ENCODE data around the gene SLCO2B1. TPM values are rescaled to one million over a fixed set of nuclear protein-coding genes. Genes with fewer than 3 reads are reported as not detected.

Gene SLCO2B1
- total RNA-seq, 1 donor from 2014 or later: not detected

DNA sequence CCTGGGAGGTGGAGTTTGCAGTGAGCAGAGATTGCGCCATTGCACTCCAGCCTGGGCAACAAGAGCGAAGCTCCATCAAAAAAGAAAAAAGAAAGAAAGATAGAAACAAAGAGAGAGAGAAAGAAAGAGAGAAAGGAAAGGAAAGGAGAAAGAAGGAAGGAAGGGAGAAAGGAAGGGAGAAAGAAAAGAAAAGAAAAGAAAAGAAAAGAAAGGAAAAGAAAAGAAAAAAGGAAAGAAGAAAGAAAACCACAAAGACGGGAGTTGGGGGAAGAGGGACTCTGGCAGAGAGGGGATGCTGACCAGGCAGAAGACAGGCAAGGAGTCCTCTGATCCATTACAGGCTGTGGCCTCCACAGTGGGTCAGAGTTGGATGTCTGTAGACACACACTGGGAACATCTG, 18.8 kb upstream of the SLCO2B1 start:
- Mint-ChIP-seq H3K4me3 (no peak overlapping the region), H3K27me3 (ENCODE audit: low read depth) (peaks cover 8% of the 10 kb centered on the region), H3K36me3 (ENCODE audit: low read depth) (no peaks in the 10 kb centered on the region), H3K27ac (ENCODE audit: unreplicated experiment) (peak overlapping the region; percentile 47), H3K9me3 (peaks cover 7% of the 10 kb centered on the region), H3K4me1 (peaks cover 8% of the 10 kb centered on the region)
- TF ChIP-seq, protein P1, sequence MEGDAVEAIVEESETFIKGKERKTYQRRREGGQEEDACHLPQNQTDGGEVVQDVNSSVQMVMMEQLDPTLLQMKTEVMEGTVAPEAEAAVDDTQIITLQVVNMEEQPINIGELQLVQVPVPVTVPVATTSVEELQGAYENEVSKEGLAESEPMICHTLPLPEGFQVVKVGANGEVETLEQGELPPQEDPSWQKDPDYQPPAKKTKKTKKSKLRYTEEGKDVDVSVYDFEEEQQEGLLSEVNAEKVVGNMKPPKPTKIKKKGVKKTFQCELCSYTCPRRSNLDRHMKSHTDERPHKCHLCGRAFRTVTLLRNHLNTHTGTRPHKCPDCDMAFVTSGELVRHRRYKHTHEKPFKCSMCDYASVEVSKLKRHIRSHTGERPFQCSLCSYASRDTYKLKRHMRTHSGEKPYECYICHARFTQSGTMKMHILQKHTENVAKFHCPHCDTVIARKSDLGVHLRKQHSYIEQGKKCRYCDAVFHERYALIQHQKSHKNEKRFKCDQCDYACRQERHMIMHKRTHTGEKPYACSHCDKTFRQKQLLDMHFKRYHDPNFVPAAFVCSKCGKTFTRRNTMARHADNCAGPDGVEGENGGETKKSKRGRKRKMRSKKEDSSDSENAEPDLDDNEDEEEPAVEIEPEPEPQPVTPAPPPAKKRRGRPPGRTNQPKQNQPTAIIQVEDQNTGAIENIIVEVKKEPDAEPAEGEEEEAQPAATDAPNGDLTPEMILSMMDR (conservative IDR thresholded peaks at IDR 0.05): no peak
- DNase-seq (ENCODE audit: low read depth, low spot score): no peak

DNA sequence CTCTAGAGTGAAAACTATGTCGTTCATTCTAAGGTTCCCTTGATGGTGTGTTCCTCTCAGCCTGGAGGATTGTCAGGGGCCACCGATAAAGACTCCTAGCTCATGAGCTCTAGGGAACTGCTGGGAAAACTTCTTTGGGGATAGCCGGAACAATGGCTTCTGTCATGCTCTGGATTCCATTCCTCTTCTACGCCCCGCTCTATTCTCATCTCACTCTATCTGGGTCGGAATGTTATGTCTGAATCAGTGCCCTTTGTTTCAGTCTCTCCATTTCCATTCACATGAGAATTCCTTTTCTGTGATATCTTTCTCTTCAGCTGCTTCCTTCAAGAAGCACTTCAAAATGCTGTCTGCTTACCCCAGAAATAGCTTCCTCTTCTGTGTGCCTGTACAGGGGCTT, 16.9 kb upstream of the SLCO2B1 start:
- H3K27ac Mint-ChIP-seq (ENCODE audit: unreplicated experiment): peak overlapping the region; percentile 68
- H3K27me3 Mint-ChIP-seq (ENCODE audit: low read depth): peaks cover 4% of the 10 kb centered on the region
- DNase-seq (ENCODE audit: low read depth, low spot score): no peak
- peaks cover 7% of the 10 kb centered on the region for H3K9me3 Mint-ChIP-seq
- H3K4me1 Mint-ChIP-seq: peaks cover 8% of the 10 kb centered on the region
- TF ChIP-seq, protein P1 (conservative IDR thresholded peaks at IDR 0.05): no peak
- H3K4me3 Mint-ChIP-seq: no peak overlapping the region
- no peaks in the 10 kb centered on the region for H3K36me3 Mint-ChIP-seq (ENCODE audit: low read depth)

DNA sequence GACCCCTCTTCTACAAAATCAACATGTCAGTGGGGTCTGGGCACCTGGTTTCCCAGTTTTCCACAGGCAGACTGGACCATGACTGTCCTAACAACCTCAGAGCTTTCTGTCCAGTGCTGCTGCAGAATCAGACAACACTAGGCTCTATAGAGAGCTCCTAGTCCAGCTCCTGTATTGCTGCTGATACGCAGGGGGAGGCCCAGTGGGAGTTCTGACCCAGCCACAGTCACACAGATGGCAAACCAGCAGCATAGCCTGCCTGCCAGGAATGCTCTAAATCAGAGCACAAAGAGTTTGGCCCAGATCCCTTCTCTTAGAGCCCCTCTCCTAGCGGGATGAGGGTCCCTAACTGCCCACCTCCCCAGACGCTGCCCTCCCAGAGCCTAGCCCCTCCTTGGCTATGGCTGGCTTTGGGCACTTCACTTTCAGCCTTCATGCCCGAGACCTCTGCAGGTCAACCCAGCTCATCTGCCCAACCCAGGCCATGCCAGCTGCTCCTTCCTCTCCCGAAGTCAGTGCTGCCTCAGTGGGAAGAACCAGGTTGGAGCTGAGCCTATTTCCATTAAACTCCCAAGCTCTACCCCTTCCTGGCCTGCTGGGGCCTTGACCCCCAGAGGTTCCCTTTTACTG, 15.8 kb upstream of the SLCO2B1 start:
- no peak overlapping the region for H3K27ac Mint-ChIP-seq (ENCODE audit: unreplicated experiment)
- TF ChIP-seq, protein P1 (conservative IDR thresholded peaks at IDR 0.05): no peak
- peaks cover 8% of the 10 kb centered on the region for H3K27me3 Mint-ChIP-seq (ENCODE audit: low read depth)
- peaks cover 8% of the 10 kb centered on the region for H3K4me1 Mint-ChIP-seq
- H3K36me3 Mint-ChIP-seq (ENCODE audit: low read depth): no peaks in the 10 kb centered on the region
- DNase-seq (ENCODE audit: low read depth, low spot score): no peak
- H3K9me3 Mint-ChIP-seq: peaks cover 5% of the 10 kb centered on the region
- H3K4me3 Mint-ChIP-seq: no peak overlapping the region

DNA sequence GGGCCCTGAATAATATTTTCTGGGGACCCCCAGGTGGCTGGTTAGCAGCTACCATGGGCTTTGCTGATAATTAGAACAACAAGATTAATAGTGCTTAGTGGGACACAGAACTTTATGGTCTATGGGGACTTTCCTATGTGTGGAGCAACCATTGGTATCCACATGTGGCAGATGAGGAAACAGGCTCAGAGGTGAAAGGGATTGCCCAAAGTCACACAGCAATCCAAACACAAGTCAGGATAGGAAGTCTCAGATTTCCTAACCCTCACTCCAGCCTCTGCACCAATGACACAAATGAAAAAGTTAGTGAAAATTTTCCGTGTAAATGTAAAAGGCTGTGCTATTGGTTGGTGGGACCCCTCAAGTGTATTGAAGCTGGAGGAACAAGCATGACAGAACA, 15.3 kb upstream of the SLCO2B1 start:
- Mint-ChIP-seq H3K9me3 (peaks cover 4% of the 10 kb centered on the region), H3K4me3 (no peak overlapping the region), H3K27me3 (ENCODE audit: low read depth) (peaks cover 8% of the 10 kb centered on the region), H3K36me3 (ENCODE audit: low read depth) (no peaks in the 10 kb centered on the region), H3K27ac (ENCODE audit: unreplicated experiment) (no peak overlapping the region), H3K4me1 (peaks cover 8% of the 10 kb centered on the region)
- TF ChIP-seq, protein P1 (conservative IDR thresholded peaks at IDR 0.05): no peak
- no peak for DNase-seq (ENCODE audit: low read depth, low spot score)

DNA sequence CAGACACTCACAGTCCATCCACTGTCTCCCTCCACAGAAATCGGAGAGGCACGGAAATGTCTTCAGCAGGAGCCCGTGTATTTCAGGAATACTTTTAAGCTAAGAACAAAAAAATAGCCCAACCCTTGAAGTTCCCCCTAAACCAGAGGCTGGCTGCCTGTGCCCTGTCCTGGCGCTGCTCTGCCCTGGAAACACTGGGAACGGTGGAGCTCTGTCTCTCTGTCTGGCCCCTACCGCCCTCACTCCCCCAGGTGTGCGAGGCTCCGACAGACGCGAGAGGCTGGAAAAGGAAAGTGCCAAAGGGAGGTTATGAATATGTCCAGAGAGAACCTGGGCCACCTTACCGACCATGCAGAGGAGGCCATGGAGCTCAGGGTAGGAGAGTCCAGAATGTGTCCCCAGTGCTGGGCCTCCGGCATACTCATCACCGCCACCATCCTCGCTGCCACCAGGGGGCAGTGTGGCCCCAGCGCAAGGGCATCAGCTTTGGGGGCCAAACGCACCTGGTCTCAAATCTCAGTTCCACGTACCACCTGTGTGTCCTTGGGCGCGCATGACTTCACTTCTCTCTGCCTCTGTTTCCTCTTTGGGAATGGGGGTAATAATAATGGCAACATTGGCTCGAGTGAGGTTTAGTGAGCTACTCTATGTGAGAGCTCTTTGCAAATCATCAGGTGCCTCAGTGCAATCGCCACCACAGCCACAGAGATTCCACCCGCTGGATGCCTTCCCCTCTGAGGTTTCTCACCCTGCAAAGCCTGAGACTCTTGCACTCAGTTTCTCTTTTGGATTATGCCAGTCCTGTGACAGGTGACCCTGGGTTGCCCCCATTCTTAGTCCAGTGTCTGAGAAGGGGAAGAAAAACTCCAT, 10.4 kb upstream of the SLCO2B1 start:
- no peaks in the 10 kb centered on the region for H3K9me3 Mint-ChIP-seq
- DNase-seq (ENCODE audit: low read depth, low spot score): peak; percentile 66
- TF ChIP-seq, protein P1 (conservative IDR thresholded peaks at IDR 0.05): peak; percentile 91
- H3K27ac Mint-ChIP-seq (ENCODE audit: unreplicated experiment): no peak overlapping the region
- peaks cover 10% of the 10 kb centered on the region for H3K4me1 Mint-ChIP-seq
- H3K36me3 Mint-ChIP-seq (ENCODE audit: low read depth): no peaks in the 10 kb centered on the region
- peaks cover 4% of the 10 kb centered on the region for H3K27me3 Mint-ChIP-seq (ENCODE audit: low read depth)
- no peak overlapping the region for H3K4me3 Mint-ChIP-seq
